Skeletal muscle cell (primary cell): Measurements from ENCODE around the gene UGP2.

Source experiments
- DNase-seq: peaks from one replicate; pipeline ENCODE4 v3.0.0-alpha.2; 2010; ENCODE audit warnings: low read depth
- H3K4me3 ChIP-seq: 2 replicates; pipeline ENCODE4 v1.5.1; 2011; ENCODE audit warnings: low read depth, mild to moderate bottlenecking, control low read depth, low read length, moderate library complexity

Gene UGP2

GRCh38 chr2:63858291-63858690 lies 16.6 kb downstream of the UGP2 start:
- no peak for DNase-seq
- H3K4me3 ChIP-seq, result no peak overlapping the region

DNA sequence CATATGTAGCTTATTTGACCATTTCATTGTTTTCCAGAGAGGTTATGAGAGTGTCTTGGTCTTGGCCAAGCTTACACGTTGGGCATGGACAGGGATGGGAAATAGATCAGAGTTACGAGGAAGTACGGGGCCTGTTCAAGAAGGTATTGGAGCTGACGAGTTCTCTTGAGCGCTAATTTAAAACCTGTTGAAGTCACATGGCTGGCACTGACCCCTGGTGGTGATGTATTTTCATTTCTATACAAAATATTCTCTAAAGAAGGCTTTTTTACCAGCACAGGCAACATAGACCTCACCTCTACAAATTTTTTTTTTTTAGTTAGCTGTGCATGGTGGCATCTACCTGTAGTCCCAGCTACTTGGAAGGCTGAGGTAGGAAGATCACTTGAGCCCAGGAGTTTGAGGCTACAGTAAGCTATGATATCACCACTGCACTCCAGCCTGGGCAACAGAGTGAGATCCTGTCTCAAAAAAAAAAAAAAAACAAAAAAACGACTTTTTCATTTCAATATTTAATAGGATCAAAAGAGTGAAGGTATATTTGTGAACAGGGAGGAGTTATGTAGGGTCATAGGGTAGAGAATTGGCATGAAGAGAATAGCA lies 19.6 kb downstream of the UGP2 start:
- DNase-seq, result no peak
- H3K4me3 ChIP-seq, result no peak overlapping the region

GRCh38 chr2:63862806-63863205 lies 21.1 kb downstream of the UGP2 start:
- DNase-seq, result no peak
- H3K4me3 ChIP-seq, result no peak overlapping the region

- DNase-seq, result no peak
- H3K4me3 ChIP-seq, result no peak overlapping the region
Measured at GRCh38 chr2:63863707-63864106, 22.0 kb downstream of the UGP2 start.

DNA sequence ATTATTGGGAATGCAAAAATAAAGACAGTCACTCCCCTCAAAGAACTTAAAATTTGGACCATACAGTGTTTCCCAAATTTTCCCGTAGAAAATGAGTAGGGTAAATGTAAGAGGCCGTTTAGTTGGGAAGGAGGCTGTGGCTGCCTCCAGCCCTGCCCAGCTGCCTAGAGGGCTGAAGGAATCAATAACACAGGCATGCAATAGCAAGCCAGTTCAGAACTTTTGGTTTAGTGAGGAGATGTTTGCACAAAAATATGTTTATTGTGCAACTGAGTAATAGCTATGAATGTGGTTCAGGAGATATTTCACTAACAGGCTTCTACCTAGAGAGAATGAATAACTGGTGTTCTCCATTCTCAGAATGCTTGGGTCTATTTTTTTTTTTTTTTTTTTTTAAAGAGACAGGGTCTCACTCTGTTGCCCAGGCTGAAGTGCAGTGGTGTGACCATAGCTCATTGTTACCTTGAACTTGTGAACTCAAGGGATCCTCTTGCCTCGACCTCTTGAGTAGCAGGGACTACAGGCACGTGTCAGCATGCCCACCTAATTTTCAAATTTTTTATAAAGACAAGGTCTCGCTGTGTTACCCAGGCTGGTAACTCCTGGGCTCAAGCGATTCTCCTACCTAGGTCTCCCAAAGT lies 23.6 kb downstream of the UGP2 start:
- no peak for DNase-seq

GRCh38 chr2:63866009-63866709 lies 24.5 kb downstream of the UGP2 start:
- H3K4me3 ChIP-seq, result no peak overlapping the region
- no peak for DNase-seq

More for the DNA sequence above, 23.6 kb downstream of the UGP2 start:
- no peak overlapping the region for H3K4me3 ChIP-seq

DNA sequence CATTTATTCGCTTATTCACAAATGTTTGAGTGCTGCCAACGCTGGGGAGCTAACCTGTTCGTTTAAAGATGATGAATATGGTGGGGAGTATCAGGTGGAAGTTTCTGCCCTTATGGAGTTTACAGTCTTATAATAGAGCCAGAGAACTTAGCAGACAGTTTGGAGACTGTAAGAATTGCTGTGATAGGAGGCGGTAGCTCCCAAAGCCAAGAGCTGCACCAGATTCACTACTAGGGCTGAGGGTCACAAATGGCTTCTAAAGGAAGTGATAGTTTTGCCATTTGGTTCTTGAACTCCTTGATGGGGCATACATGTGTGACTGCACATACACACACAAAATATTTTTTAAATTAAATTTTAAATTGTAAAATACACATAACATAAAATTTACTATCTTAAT lies 29.0 kb downstream of the UGP2 start:
- DNase-seq, result no peak
- H3K4me3 ChIP-seq, result no peak overlapping the region

DNA sequence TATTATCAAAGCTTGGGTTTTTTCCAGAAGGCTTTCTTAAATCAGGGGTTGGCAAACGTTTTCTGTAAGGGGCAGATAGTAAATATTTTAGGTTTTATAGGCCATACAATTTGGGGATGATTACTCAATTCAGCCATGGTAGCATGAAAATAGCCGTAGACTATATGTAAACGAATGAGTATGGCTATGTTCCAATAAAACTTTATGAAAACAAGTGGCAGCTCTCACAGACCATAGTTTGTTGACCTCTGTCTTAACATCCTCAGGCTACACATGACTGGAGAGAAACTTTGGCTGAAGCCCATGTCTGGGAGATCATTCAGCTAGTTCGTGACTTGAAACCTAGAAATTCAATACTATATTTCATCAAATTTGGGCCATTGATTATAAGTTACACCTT lies 30.2 kb downstream of the UGP2 start:
- DNase-seq, result no peak
- no peak overlapping the region for H3K4me3 ChIP-seq

GRCh38 chr2:63872571-63873328 lies 31.1 kb downstream of the UGP2 start:
- DNase-seq, result no peak
- H3K4me3 ChIP-seq, result no peak overlapping the region

GRCh38 chr2:63874204-63875130 lies 32.8 kb downstream of the UGP2 start:
- no peak overlapping the region for H3K4me3 ChIP-seq
- no peak for DNase-seq

DNA sequence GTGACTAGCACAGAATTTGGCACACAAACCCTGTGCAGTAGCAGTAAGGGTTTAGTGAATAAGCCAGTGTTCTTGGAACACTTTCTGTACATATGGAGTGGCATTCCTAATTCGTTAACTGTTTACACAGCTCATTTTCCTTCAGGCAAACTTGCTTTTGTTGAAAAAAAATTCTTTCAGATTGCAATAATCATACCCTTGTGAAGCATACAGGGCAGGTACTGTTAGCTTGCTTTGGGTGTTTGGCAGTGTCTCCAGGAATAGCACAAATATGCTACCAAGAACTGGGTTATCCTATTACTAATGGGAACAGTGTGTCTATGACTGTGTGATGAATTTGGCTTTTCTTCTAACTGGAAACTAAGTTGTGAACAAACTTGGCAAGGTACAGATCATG lies 33.4 kb downstream of the UGP2 start:
- no peak overlapping the region for H3K4me3 ChIP-seq
- no peak for DNase-seq

DNA sequence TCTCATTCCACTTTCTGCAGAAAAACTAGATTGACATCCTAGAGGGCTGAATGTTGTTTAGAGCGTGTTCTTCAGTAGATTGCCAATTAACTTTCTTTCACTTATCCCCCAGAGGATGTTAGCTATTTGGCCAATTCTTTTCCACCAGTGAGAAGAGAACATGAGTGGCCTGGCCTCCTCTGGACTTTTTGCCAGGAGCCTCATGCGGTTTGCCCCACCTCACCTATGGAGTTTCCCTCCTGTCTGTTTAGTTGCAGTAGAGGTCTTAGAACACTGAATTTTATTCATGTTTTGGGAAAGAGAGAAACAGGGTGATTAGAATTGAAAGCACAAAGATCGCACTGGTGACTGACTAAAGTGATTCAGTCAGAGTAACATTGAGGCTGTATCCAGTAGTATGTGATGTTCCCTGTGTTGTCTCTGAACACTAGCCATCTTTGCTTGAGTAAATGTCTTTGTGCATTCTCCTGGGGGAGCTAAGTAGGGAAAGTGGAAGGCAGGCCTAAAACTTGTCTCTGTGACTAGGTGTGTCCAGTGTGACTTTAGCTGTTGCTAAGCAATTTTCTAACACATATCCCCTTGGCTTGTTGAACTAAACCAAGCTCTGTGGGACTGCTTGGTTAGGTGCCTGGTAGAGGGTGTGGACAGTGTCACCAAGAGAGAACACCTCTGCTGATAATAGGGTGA lies 34.0 kb downstream of the UGP2 start:
- H3K4me3 ChIP-seq, result no peak overlapping the region
- DNase-seq, result no peak

DNA sequence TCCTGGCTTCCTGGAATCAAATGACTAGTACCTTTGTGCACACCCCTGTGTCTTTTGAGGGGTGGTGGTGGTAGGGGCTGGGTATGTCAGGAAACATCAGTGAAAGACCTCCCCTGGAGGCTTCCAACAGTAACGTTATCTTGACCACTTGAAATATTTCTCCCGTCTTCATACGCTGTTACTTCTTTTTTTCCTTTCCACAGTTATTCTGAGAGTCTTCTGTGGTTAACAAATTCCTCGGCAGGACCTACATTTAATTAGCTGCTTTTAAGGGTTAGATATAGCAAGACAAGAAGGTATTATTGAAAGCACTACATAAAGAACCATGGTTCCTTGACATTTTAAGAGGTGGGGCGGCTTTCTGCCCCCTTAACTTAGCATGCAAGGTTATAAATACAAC lies 34.6 kb downstream of the UGP2 start:
- H3K4me3 ChIP-seq, result no peak overlapping the region
- DNase-seq, result no peak

DNA sequence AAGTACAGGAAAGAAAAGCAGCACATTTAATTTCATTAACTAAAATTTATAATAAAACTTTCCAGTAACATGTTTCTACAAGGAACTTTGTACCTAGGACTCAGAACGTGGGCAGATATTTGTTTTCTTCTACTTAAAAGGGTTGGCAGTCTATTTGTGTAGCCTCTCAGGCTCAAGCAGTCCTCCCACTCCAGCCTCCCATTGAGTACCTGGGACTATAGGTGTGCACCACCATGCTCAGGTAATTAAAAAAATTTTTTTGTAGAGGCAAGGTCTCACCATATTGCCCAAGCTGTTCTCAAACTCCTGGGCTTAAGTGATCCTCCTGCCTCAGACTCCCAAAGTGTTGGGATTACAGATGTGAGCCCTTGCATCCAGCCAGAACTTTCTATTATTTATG lies 36.8 kb downstream of the UGP2 start:
- H3K4me3 ChIP-seq, result no peak overlapping the region
- DNase-seq, result no peak

DNA sequence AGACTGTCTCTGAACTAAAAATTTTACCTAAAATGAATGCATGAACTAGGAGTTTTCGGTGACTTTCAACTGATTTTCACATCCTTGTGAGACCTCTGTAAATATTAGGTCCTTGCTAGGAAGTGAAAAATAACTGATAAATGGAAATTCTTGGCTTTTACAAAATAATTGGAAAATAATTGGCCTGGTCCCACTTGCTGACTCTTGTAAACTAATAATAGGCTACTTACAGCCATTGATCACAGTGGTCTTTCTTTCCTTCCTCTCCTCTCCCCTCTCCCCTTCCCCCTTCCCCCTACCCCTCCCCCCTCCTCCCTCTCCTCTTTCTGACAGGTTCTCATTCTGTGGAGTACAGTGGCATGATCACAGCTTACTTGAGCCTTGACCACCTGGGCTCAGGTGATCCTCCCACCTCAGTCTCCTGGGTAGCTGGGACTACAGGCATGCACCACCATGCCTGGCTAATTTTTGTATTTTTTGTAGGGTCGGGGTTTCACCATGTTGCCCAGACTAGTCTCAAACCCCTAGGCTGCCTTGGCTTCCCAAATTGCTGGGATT lies 38.3 kb downstream of the UGP2 start:
- H3K4me3 ChIP-seq, result no peak overlapping the region
- no peak for DNase-seq

DNA sequence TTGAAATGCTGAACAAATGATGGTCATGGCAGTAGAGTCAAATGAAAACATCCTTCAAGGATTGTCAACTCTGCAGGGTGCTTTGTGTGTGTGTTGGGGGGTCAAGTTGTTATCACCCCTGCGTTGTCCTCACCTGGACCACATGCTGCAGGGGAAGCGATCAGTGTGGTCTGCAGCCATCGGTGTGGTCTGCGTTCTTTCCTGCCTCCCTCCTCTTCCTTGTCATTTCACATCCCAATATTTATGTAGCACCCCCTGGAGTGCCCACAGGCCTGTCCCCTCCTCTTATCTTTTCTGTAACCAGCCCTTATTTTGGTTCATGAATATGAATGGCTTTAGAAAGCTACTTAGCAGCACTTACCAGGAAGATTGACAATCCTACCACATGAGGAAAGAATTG lies 38.9 kb downstream of the UGP2 start:
- no peak for DNase-seq

DNA sequence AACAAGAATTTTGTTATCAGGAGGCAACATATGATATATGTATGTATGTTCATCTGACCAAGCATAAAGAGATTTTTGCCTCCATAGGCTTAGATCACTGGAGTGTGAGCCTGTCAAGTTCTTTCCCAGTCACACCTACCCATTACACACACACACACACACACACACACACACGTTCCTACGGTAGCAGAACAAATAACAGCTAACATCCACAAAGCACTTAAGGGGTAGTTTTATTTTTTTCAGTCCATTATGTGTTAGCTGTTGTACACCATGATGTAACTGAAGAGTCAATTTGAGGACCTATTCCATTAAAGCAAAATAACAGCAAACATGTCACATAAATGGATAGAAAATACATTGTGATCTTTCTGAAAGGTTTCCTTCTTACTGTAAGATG lies 39.5 kb downstream of the UGP2 start:
- no peak overlapping the region for H3K4me3 ChIP-seq
- no peak for DNase-seq

More for the DNA sequence above, 38.9 kb downstream of the UGP2 start:
- no peak overlapping the region for H3K4me3 ChIP-seq

DNA sequence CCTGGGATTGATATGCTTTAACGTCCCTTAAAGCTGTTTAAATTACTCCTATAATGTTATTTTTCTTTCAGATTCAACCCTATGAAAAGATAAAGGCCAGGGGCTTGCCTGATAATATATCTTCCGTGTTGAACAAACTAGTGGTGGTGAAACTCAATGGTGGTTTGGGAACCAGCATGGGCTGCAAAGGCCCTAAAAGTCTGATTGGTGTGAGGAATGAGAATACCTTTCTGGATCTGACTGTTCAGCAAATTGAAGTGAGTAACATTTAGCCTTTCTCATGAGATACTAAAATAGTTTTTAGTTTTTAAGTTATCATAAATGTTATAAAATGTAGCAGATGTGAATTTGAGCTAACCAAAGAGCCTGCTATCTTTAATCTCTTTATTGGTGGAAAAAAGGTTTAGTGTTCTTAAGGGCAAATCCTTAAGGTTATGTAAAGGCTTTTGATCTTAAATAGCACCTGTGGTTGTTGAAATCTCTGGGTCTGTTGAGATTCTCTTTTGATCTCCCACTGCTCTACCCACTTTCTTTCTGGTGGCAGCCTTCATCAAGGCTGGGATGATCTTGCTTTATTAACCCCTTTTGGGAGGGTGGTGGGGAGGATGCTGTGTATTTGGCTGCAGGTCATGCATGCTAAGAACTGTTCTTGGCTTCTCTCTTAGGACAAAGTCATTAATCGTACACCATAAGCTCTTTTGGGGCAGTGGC lies 40.9 kb downstream of the UGP2 start:
- DNase-seq, result no peak
- no peak overlapping the region for H3K4me3 ChIP-seq
